Astrocyte of the spinal cord (primary cell): Measurements from ENCODE around the gene RIPK3.
A peak's percentile ranks its signal among the peaks of the same experiment; 100 is the strongest.

Experiments used
- DNase-seq: peaks from one replicate; pipeline ENCODE4 v3.0.0; 2011; ENCODE audit warnings: low read depth, low spot score
- H3K4me3 ChIP-seq: 2 replicates; pipeline ENCODE4 v1.5.1; 2011; ENCODE audit warnings: low read depth, mild to moderate bottlenecking, low read length, moderate library complexity
- in situ Hi-C: cut with HindIII; loops from 2 replicates; pipeline ENCODE4 v1.10.0; 2017; ENCODE audit warnings: low sequenced_read_pairs
- TF ChIP-seq, protein P1 (sequence below): IDR thresholded peaks from 2 replicates; pipeline ENCODE4 v1.5.1; 2012; ENCODE audit warnings: low read depth, mild to moderate bottlenecking, low read length, inconsistent platforms

The RIPK3 gene

GRCh38 chr14:24297190-24297964, 42.4 kb downstream of the RIPK3 start:
- TF ChIP-seq, protein P1, sequence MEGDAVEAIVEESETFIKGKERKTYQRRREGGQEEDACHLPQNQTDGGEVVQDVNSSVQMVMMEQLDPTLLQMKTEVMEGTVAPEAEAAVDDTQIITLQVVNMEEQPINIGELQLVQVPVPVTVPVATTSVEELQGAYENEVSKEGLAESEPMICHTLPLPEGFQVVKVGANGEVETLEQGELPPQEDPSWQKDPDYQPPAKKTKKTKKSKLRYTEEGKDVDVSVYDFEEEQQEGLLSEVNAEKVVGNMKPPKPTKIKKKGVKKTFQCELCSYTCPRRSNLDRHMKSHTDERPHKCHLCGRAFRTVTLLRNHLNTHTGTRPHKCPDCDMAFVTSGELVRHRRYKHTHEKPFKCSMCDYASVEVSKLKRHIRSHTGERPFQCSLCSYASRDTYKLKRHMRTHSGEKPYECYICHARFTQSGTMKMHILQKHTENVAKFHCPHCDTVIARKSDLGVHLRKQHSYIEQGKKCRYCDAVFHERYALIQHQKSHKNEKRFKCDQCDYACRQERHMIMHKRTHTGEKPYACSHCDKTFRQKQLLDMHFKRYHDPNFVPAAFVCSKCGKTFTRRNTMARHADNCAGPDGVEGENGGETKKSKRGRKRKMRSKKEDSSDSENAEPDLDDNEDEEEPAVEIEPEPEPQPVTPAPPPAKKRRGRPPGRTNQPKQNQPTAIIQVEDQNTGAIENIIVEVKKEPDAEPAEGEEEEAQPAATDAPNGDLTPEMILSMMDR: peak; percentile 61
- DNase-seq: no peak
- in situ Hi-C loops: no loop called here
- H3K4me3 ChIP-seq: no peak overlapping the region

GRCh38 chr14:24296341-24297157, 43.2 kb downstream of the RIPK3 start:
- H3K4me3 ChIP-seq: no peak overlapping the region
- TF ChIP-seq, protein P1: peak; percentile 77
- in situ Hi-C loops: no loop called here
- peak; percentile 91 for DNase-seq

DNA sequence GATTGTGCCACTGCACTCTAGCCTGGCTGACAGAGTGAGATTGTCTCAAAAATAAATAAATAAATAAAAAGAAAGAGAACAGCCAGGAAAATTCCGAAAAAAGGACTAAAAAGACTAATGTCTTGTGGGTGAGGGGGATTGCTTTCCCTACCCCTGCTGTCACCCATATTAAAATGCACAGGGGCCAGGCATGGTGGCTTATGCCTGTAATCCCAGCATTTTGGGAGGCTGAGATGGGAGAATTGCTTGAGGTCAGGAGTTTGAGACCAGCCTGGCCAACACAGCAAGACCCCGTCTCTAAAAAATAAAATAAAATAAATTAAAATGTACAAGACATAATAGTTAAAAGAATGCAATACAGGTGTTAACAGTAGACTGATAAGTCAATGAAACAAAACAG, 46.3 kb downstream of the RIPK3 start:
- in situ Hi-C loops: no loop called here
- TF ChIP-seq, protein P1: no peak
- DNase-seq: no peak
- no peak overlapping the region for H3K4me3 ChIP-seq

GRCh38 chr14:24292118-24292807, 47.5 kb downstream of the RIPK3 start:
- H3K4me3 ChIP-seq: no peak overlapping the region
- no peak for DNase-seq
- in situ Hi-C loops: no loop called here
- TF ChIP-seq, protein P1: no peak

DNA sequence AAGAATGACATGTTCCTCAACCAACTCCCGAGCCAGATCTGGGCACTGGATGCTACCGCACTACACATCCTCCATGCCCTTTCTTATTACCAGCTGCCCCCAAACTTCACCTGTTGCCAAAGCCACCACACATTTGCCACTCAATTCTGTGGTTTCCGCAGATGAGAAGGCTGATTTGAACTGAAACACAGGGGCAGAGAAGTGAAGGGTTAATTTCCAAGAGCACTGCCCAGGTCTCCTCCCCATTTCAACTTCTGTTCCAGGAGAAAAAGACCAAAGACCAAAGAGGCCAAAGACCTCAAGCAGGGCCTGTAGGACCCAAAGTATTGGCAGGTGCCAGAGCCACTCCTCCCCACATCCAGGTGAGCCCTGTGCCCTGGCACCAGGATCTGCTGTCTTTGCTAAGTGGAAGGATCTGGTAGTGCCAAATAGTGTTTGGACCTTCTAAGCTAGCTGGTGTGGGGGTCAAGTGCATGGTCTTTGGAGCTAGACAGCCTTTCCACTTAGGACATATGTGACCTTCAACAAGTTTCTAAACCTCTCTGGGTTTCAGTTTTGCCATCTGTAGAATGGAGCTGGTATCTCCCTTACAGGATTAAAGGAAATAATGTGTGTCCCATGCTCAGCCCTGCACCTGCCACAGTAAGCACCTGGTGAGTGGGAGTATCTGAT, 48.2 kb downstream of the RIPK3 start:
- in situ Hi-C loops: no loop called here
- no peak for DNase-seq
- H3K4me3 ChIP-seq: no peak overlapping the region
- TF ChIP-seq, protein P1: no peak

GRCh38 chr14:24290746-24291145, 49.0 kb downstream of the RIPK3 start:
- DNase-seq: no peak
- TF ChIP-seq, protein P1: no peak
- in situ Hi-C loops: no loop called here
- H3K4me3 ChIP-seq: no peak overlapping the region
